GM19397 (cell line): ENCODE measurements around the gene DAPK1.
"Not testable (repeated sequence)": the region's sequence is repeated elsewhere in the genome, so short reads cannot be mapped to it uniquely, and the experiment has no call there.

Experiments
- ATAC-seq: cut with Tn5 transposase; IDR thresholded peaks from one replicate; pipeline ENCODE4 v1.9.1; 2021; ENCODE audit warnings: mild to moderate bottlenecking, moderate library complexity; ENCODE audit not compliant: unreplicated experiment

DAPK1 gene

DNA sequence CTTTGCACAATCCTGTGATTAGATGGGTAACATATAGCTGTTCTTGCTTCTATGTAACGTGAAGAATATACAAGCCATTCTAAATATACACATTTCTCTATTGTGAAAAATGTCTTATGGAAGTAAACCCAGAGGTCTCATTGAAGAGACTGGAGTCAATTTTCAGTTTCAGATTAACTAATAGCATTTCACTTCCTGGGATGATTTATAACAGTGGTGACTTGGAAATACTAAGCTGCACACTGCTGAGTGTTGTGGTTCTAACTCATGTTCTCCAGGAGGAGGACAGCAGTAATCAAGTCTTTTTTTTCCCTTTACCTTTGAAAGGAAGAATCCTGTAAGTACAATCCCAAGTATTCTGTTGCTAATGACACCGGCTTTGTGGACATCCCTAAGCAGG, 231.6 kb downstream of the DAPK1 start:
- no peak for ATAC-seq

DNA sequence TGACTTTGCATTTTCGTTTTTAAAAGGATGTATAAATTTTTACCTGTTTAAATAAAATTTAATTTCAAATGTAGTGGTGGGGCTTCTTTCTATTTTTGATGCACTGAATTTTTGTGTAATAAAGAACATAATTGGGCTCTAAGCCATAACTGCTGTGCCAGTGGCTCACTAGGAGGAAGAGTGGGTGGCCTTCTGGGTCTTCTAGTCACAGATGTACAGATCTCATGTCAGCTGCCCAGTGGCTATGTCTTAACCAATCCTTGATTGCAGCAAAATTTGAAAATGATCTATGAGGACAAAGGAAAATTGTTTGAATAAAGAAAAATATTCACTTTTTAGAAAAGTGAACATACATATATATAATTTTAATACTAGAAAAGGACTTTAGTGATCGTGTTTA, 233.7 kb downstream of the DAPK1 start:
- no peak for ATAC-seq

DNA sequence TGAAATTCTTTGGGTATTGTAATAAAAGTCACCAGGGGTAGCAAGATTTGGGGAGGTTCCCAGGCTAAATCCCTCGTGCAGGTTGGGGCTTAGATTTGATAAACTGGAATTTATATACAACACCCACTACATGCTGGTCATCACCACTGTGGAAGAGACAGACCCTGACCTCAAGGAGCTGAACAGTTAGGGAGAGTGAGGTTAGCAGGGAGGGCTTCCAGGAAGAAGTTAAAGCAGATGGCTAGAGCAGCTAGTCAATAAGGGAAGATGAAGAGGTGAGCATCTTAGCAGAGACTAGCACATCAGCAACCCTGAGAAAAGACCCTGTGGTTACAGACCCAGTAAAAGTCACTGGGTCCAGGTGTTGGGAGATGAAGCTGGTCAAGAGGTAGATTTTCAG, 234.7 kb downstream of the DAPK1 start:
- no peak for ATAC-seq

DNA sequence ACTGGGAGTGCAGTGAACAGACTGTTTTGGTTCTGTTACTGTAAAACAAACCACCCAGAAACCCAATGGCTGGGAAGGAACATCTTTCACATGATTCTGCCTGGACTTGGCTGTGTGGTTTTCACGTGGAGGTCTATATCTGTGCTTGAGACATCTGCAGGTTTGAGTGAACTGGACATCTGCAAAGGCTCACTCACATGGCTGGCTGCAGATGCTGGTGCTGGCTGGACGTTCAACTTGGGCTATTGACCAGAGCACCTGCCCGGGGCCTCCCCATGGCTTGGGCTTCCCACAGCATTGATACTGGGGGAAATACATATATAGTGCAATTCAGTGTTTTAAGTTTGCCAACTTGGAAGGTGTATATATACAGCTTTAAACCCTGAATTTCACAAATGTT, 235.1 kb downstream of the DAPK1 start:
- ATAC-seq, result no peak

DNA sequence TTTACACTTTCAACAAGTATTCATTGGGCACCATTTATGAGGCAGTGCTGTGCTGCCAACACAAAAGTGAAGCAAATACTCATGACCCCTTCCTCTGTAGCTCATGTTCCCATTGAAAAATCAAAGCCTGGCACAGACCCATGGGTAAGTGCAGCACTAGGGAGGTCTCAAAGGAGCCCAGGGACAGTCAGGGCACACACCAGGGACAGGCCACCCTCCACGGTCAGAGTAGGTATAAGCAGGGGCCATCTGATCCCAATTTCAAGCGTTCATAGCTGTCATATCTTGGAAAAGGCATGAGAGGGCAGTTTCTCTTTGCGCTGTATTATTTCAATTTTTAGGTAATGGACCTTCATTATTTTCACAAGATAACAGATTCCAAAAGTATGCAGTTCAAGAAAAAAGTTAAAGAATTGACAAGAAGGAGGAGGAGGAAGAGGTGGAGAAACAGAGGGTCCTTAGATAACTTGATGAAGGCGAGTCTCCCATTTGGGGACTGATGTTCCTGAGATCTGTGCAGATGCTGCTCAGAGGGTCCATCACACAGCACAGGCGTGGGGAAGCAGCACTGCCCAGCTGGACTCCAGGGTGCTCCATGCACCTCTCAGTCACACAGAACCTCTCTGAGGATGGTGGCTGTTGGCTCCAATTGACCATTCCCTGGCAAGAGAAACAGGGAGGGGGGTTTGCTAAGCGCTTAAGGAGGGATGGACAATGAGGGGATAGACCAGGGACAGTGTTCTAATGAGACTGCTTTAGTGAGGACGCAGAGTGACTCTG, 235.8 kb downstream of the DAPK1 start:
- ATAC-seq, result no peak

DNA sequence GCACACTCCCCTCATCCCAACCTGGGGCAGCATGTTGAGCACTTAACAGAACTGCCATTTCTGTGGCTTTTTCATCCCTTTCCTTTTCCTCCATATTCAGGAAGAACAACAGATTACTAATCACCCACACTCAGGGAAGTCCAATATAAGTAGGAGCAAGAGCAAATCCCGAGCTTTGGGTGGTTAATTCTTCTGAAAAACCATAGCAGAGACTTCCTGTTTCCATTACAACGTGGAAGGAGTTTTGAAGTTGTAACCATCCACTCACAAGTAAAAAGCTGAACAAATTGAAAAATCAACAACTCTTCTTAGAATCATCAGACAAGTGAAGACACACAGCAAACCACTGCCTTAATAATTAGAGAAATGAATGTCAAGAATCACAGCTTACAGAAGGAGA, 236.4 kb downstream of the DAPK1 start:
- no peak for ATAC-seq

DNA sequence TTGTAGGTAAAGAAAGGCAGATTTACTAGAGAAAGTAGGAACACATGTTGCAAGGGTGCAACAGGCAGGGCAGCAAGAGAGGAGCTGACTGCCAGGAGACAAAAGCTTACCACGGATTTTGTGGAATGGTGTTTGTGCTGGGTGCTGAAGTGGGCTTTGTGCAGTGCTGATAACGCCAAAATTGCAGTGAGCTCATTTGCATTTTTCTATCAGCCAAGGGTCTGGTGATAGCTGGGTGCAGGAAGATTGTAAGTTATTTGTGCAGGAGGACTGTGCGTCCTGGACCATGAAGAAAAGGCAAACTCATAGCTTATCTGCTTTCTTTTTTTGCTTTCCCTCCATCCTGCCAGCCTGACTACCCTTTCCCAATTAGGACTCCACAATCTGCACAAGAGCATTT, 241.9 kb downstream of the DAPK1 start:
- ATAC-seq, result no peak

DNA sequence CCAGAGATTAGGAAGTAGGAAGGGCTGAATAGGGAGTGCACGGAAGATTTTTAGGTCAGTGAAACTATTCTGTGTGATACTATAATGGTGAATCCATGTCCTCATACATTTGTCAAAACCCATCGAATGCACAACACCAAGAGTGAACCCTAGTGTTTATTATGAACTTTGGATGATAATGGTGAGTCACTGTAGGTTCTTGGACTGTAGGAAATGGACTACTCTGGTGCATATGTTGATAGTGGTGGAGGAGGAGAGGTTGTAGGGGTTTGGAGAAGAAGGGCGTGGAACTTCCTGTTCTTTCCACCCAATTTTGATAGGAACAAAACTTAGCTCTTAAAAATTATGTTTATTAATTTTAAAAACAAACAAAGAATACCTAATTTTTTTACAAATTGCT, 242.5 kb downstream of the DAPK1 start:
- no peak for ATAC-seq

DNA sequence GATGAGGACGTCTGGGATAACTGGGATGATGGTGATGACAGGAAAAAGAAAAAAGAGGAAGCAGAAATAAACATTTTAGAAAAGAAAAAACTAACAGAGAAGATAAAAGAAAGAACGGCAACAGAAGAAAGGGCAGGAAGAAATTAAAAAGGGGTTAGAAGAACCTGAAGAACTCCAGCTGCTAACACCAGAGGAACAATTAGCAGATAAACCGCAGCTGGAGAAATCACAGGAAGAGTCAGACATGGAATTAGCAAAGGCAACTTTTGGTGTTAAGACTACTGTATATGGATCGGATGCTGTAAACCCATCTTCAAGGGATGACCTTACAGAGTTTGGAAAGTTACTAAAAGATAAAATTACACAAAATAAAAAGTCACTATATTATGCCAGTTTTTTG, 243.7 kb downstream of the DAPK1 start:
- no peak for ATAC-seq

DNA sequence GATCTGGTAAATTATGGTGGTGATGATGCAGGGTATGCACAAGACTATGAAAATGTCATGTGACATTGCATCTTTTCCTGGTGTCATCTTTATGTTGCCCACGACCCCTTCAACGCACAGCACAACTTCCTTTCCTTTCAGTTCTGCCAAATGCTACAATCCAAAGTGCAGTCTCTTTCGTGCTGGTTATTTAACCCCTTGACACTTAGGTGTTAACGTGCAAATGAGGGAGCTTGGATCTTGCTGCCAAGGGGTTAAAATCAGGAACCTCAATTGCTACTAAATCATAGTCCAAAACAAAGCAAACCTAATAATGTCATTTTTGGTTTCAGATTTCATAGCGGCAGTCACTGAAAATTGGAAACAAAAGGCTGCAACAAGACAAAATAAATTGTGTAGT, 244.2 kb downstream of the DAPK1 start:
- no peak for ATAC-seq

DNA sequence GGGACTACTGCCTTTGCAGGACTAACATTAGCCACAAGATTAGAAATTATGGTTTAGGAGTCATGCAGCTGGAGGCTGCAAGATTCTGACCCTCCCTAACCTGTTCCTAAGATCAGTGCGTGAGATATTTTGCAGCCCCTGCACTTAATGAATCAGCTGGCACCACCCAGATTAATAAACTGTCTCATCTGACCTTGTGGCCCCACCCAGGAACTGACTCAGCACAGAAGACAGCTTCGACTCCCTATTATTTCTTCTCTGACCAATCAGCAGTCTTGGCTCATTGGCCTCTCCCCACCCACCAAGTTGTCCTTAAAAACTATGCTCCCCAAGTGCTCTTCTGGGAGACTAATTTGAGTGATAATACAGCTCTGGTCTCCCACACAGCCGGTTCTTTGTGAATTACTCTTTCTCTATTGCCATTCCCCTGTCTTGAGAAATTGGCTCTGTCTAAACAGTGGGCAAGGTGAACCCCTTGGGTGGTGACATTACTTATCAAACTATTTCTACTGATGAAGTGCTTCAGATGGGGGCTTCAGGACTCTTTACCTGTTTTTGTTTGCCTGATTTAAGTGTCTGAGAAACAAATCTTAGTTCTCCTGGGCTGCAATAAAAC, 245.3 kb downstream of the DAPK1 start:
- ATAC-seq, result no peak

DNA sequence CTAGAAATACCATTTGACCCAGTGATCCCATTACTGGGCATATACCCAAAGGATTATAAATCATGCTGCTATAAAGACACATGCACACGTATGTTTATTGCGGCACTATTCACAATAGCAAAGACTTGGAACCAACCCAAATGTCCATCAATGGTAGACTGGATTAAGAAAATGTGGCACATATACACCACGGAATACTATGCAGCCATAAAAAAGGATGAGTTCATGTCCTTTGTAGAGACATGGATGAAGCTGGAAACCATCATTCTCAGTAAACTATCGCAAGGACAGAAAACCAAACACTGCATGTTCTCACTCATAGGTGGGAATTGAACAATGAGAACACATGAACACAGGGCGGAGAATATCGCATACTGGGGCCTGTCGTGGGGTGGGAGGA, 246.6 kb downstream of the DAPK1 start:
- ATAC-seq, result not testable (repeated sequence)

DNA sequence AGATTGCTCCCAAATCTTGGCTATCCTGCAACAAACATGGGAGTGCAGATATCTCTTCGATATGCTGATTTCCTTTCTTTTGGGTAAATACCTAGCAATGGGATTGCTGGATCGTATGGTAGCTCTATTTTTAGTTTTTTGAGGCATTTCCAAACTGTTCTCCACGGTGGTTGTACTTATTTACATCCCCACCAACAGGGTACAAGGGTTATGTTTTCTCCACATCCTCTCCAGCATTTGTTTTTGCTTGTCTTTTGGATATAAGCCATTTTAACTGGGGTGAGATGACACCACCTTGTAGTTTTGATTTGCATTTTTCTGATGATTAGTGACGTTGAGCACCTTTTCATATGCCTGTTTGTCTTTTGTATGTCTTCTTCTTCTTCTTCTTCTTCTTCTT, 248.5 kb downstream of the DAPK1 start:
- no peak for ATAC-seq

DNA sequence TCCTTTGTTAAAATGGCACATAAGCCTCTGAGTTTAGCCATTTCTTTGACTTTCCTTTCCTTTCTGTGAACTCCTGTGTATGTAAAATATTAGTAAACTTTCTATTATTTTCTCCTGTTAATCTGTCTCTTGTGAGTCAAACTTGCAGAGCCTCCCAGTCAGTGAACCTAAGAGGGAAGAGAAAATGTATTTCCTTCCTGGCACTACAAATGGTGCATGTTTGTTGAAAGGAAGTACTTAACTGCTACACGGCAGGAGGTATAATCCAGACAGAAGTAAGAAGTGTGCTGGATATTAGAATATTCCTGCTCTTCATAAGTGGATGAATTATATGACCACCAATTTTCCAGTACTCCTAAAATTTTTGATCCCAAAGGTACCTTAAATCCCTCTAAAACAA, 251.2 kb downstream of the DAPK1 start:
- no peak for ATAC-seq

DNA sequence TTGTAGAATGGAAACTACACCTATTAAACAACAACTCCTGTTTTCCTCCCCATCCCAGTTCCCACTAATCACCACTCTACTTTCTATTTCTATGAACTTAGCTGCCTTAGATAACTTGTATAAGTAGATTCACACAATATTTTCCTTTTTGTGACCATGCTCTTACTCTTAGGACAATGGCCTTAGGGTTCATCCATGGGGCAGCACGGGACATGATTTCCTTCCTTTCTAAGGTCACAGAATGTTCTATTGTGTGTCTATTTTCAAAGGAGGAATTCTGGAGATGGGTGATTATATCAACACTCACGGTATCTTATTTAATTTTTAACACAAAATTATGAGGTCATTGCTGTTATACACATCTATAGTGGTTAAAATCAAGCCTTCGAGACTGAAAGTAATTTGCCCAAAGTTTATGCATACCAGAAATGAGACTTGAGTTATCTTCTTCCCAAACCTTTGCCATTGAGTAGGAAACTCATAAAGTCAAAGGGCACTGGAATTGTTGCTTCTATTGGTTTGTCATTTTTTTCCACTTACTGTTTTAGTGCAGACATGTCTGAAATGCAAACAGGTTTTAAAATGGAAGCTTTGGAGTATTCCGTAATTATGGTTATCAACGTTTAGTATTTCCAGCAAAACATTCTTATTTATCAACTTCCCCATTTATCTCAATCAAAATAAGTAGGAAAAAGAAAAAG, 251.8 kb downstream of the DAPK1 start:
- no peak for ATAC-seq

DNA sequence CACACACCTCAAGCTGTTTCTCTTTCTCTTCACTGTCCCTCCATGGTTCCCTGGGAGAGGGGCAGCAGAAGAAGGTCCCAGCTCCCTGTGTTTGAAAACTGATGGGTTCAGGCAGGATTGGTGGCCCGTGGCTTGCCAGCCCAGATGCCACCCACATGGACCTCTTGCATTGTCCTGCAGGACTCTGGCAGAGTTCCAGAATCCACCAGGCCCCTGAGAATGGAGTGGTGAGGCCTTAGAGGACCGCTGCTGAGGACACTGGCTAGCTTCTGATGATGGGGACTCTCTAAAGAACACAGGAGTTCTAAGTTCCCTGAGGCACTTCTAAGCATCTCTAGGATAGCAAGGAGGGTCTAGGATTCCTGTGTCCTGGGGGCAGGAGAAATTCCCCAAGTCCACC, 253.1 kb downstream of the DAPK1 start:
- no peak for ATAC-seq

DNA sequence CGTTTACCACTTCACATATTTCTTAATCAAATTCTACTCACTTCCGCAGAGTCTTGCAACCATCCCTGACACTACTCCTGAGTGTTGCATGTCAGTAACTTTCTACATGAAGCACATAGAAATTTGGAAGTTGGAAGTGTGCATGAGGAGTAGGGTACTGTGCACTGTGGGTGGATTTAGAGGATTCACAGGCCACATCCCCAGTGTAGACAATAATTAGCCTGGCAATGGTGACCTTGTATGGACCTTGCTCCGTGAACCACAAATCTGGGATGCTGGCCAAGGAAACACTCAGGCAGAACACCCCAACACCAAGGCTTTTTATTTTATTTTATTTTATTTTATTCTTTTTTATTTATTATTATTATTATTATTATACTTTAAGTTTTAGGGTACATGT, 253.8 kb downstream of the DAPK1 start:
- ATAC-seq, result no peak

DNA sequence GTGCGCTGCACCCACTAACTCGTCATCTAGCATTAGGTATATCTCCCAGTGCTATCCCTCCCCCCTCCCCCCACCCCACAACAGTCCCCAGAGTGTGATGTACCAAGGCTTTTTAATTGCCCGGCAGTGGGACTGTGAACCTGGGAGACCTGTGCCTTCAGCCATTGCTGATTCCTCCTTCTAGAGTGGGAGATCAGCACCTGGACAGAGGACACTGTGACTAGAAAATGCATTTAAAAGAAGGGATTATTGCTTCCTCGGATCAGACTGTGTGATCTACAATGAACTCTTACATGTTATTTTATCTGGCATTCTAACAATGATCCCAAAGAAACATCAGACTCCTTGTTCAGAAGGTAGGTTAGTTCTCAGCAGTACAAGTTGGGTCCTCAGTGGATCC, 254.2 kb downstream of the DAPK1 start:
- no peak for ATAC-seq

DNA sequence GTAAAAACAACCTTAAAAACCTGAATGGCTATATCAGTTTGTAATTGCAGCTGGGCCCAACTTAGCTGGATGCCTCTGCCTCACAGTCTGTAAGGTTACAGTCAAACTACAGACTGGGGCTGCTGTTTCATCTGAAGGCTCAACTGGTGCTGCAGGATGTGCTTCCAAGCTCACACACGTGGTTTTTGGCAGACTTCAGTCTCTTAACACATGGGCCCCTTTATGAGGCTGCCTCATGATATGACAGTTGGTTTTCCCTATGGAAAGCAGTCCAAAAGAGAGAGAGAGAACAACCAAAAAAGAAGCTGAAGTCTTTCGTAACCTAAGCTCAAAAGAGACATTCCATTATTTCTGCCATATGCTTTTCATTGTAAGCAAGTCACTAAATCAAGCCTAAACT, 255.6 kb downstream of the DAPK1 start:
- no peak for ATAC-seq
